Esophagus mucosa (tissue), 1 donor: ENCODE data around the gene CDCP1. TPM values are rescaled to one million over a fixed set of nuclear protein-coding genes. Genes with fewer than 3 reads are reported as not detected.

Source experiments
- ATAC-seq: fragments of 200-7000 bp; cut with Tn5 transposase; one replicate; pipeline ENCODE4 v1.9.1; 2020
- total RNA-seq: library from RNA; stranded (reverse); gene quantifications from one replicate; pipeline ENCODE4 v1.2.4, GENCODE V29; 2023
- donor health status: DM: yes; HTN: yes; CAD: no.

The CDCP1 gene
- total RNA-seq, result 85.6 TPM

GRCh38 chr3:45145681-45146614 is at the start of gene CDCP1:
CDCP1 (minus strand) TSS chr3:45146378; CDS start chr3:45146287, 91 bp downstream.
- ATAC-seq, result peak; percentile 92

- ATAC-seq, result no peak
Measured at GRCh38 chr3:45194791-45195190, 48.6 kb upstream of the CDCP1 start.

DNA sequence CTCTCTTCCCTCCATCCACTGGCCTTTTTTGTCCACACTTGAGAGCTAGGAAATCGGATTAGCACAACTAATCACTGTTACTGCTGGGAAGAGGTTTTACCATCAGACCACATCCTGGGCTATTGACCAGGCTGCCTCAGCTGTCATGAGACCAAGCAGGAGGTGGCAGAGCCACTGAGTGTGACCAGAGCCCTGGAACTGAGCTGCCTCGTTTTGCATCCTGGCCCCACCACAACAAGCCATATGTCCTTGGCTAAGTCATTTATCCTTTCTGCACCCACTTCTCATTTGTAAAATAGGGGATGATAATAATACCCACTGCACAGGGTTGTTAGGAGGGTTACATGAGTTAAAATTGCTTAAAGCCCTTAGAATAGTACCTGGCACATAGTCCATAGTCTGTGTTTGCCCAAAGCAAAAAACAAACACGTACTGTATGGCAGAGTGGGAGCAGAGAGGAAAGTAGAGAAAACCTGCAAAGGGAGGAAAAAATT is 45.8 kb upstream of the CDCP1 start:
- ATAC-seq, result no peak

- ATAC-seq, result no peak
Measured at GRCh38 chr3:45191424-45191823, 45.2 kb upstream of the CDCP1 start.

DNA sequence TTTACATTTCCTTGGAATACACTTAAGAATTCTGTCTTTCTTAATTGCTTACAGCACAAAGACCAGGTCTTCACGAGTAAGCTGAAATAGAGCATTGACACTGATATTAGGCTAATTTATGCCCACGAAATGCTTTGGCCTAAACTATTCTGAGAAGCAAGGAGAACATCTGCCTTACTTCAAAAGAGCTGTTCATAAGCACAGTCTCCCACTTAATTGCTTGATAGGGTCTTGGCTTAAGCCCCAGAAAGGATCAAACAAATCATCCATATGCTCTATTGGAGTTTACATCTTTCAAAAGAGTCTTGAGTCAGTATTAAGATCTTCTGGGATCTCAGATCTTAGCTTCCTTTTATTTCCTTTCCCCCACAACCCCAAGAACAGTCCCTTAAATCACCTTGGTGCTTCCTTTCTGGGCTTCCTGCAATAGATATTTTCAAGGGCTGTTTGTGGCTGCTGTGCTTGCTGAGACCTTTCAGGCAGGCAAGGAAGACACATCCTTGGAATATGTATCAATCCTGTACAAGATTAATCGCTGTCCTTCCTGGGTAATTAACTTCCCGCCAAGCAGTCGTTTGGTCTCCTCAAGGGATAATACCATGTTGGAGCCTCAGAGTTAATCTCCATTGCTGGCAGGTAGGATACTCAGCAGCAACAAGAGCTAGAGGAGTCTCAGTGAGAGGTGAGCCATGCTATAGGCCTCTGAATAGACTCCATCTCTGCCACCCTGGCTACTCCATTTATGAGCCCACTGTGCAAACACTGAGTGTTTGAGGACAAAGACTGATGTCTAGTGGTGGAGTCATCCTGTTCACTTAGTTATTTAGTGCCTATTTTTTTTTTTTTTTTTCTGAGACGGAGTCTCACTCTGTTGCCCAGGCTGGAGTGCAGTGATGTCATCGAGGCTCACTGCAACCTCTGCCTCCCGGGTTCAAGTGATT is 42.8 kb upstream of the CDCP1 start:
- ATAC-seq, result no peak

GRCh38 chr3:45187694-45188141 is 41.5 kb upstream of the CDCP1 start:
- no peak for ATAC-seq

DNA sequence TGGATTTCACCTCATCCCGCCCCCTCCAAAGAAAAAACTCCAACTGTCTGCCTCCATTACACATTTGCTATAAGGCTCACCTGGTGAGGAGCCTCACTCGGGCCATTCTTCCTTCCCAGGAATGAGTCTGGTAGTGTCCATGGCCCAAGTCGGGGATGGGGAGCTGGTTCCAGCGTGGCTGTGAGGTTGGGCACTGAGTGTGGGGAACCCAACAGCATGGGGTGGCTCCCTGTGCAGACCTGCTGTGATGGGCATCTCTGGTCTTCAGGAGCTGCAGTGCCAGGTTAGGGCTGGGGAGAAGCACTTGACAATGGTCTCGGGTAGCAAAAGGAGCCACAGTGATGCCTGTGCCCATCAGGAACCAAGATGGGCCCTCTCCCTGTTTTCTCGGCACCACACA is 40.7 kb upstream of the CDCP1 start:
- no peak for ATAC-seq

- ATAC-seq, result no peak
Measured at GRCh38 chr3:45185461-45185860, 39.3 kb upstream of the CDCP1 start.

DNA sequence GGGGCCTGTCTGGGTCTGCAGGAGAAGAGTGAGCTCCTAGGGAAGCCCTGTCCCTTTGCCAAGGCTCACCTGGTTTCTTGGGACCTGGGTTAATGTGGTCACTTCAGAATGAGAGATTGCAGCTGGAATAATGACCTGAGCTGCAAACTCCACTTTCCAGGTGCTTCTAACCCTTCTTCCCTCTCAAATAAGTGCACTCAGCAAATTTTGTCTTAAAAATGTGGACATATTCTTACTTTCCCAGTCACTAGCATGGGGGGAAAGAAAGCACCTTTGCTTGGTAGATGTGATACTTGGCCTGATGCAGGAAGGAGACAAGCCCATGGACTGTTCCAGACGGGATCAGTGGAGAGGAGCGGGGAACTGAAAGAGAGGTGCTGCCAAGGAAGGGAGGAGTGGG is 38.9 kb upstream of the CDCP1 start:
- ATAC-seq, result no peak

DNA sequence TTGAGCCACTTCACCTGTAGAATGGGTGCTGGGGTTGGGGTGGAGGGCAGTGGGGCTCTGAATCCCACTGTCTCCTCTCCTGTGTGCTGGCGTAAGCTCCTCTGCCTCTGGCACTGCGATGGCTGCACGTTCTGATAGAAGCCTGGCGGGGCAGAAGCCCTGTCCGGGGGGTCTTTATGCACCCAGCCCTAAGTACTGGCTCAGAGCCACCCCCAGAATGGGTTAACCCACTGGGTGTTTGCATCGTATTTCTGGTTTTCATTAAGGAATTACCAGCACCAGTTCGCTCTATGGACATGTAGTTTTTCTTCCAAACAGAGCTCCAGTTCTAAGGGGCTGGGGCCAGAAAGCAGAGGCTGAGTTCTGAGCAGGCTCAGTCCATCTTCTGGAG is 37.7 kb upstream of the CDCP1 start:
- ATAC-seq, result no peak

GRCh38 chr3:45182915-45183871 is 37.0 kb upstream of the CDCP1 start:
- ATAC-seq, result peak; percentile 96

GRCh38 chr3:45181496-45181895 is 35.3 kb upstream of the CDCP1 start:
- no peak for ATAC-seq

- ATAC-seq, result no peak
Measured at GRCh38 chr3:45180899-45181298, 34.7 kb upstream of the CDCP1 start.

GRCh38 chr3:45180051-45180450 is 33.9 kb upstream of the CDCP1 start:
- no peak for ATAC-seq

GRCh38 chr3:45179163-45179562 is 33.0 kb upstream of the CDCP1 start:
- ATAC-seq, result no peak

DNA sequence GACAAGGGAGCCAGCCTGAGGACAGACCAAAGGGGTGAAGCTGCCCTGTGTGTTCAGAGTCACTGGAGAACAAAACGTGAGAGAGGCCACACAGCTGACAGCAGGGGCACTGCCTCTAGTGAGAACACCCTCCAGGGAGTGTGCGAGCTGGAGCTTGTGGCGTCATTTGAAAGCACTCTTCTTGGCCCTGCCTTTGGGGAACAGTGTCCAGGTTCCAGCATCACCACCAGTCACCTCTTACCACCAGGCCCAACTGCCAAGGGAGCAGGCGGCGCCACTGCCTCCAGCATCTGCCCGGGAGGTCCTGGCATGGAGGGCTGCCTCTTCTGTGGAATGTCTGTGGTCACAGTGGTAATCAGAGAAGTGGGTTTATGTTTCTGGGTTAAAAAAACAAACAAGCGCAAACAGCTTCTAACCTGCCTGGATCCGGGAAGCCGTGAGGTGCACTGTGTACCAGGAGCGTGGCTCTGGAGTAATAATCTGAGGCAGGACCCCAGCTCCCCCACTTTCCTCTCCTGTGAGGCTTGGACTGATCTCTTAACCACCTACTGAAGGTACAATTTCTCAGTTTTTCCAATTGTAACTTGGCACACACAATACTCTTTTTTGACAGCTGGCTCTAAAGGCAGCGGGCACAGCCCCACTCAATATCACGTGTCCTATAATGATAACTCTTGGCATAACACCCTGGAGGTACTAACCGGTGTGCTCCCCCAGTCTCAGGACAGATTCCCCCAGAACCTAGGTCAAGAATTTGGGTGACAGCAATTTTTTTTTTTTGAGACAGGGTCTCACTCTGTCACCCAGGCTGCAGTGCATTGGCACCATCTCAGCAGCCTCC is 32.2 kb upstream of the CDCP1 start:
- peak; percentile 60 for ATAC-seq

GRCh38 chr3:45176912-45177311 is 30.7 kb upstream of the CDCP1 start:
- ATAC-seq, result no peak

DNA sequence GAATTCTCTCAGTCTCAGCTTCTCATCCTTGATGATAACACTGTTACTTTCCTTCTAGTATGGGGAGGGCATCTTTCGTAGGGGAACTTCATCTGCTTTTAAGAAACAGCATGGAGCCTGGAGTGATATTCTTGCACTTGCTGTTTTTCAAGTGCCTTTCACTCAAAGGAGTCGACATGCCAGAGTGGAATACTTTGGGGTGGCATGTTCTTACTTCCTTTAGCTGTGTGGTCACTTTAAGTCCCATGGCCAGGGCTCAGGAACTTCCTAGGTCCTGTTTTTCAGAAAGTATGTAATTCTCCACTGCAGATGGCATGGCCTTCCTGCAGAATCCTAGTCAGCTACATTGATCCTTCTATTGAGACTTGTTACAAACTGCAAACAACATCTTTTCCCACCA is 28.1 kb upstream of the CDCP1 start:
- ATAC-seq, result no peak

GRCh38 chr3:45173776-45174175 is 27.6 kb upstream of the CDCP1 start:
- no peak for ATAC-seq

- ATAC-seq, result peak; percentile 35
Measured at GRCh38 chr3:45171283-45171682, 25.1 kb upstream of the CDCP1 start.

- ATAC-seq, result peak; percentile 4
Measured at GRCh38 chr3:45170096-45170495, 23.9 kb upstream of the CDCP1 start.
